ENCODE data around the gene TRAF3. TPM values are rescaled to one million over a fixed set of nuclear protein-coding genes. Genes with fewer than 3 reads are reported as not detected.

Gene TRAF3
- polyA plus RNA-seq, 1 of the 3 experiments (the other 2 are of a cell fraction): 17.9 TPM

DNA sequence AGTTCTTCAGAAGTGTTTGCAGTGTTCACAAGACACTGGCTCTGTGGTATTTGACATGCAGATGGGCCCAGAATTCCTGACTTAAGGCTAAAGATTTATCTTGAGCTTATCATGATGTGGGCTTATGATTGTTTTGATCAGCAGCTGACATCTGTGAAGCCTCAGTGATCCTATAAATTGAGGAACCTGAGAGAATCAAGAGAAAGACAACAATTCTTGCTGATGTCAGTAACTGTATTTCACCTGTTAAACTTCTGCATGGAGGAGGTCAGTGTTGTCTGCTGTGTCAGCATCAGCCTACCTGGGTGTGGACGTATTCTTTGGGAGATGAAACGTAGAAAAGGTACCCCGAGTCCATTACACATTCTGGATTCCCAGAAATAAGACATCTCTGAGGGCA, 33.3 kb downstream of the TRAF3 start:
- Histone ChIP-seq H3K4me2 (no peak overlapping the region), H3K4me3 (ENCODE audit: low read depth in 2 of 2, low read length in 1 of 2) (no peak overlapping the region), H3K9me2 (no peaks in the 10 kb centered on the region), H4K20me1 (ENCODE audit: insufficient read depth) (peaks cover 47% of the 10 kb centered on the region), H3K79me2 (ENCODE audit: insufficient read depth) (peaks cover 85% of the 10 kb centered on the region), H3K27ac (ENCODE audit: low read depth in 2 of 2, low read length in 1 of 2) (no peak overlapping the region), H3K9ac (no peak overlapping the region), H3F3A (replicated peaks; ENCODE audit: insufficient read depth) (no peaks in the 10 kb centered on the region), H2AFZ (ENCODE audit: low read depth) (no peak overlapping the region), H3K36me3 (replicated peaks in 1 of 2; ENCODE audit: control insufficient read depth in 1 of 2, insufficient read depth in 2 of 2, low read length in 1 of 2) (no peaks in the 10 kb centered on the region), H3K4me1 (ENCODE audit: control insufficient read depth in 1 of 2, insufficient read depth in 2 of 2, low read depth in 1 of 2, low read length in 1 of 2) (no peaks in the 10 kb centered on the region), H3K27me3 (ENCODE audit: insufficient read depth) (no peaks in the 10 kb centered on the region), H3K9me3 (no peaks in the 10 kb centered on the region)
- DNase-seq: no peak
- ChIA-PET CTCF (no interaction called here), POLR2A (no interaction called here)
- TF ChIP-seq YY1 (IDR thresholded peaks at IDR 0.05; ENCODE audit: low read depth) (no peak), EZH2phosphoT487 (IDR thresholded peaks at IDR 0.05; ENCODE audit: borderline replicate concordance, low read depth) (no peak), EP300 (IDR thresholded peaks at IDR 0.05; ENCODE audit: borderline replicate concordance in 1 of 2, low read depth in 1 of 2, low read length in 1 of 2) (no peak), TCF12 (IDR thresholded peaks at IDR 0.05) (no peak), RCOR1 (IDR thresholded peaks at IDR 0.05; ENCODE audit: low read length) (no peak), RXRA (IDR thresholded peaks at IDR 0.05; ENCODE audit: borderline replicate concordance, low read depth) (no peak)
- TF ChIP-seq, protein P1, sequence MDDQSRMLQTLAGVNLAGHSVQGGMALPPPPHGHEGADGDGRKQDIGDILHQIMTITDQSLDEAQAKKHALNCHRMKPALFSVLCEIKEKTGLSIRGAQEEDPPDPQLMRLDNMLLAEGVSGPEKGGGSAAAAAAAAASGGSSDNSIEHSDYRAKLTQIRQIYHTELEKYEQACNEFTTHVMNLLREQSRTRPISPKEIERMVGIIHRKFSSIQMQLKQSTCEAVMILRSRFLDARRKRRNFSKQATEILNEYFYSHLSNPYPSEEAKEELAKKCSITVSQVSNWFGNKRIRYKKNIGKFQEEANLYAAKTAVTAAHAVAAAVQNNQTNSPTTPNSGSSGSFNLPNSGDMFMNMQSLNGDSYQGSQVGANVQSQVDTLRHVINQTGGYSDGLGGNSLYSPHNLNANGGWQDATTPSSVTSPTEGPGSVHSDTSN (IDR thresholded peaks at IDR 0.05): no peak
- TF ChIP-seq, protein P2, sequence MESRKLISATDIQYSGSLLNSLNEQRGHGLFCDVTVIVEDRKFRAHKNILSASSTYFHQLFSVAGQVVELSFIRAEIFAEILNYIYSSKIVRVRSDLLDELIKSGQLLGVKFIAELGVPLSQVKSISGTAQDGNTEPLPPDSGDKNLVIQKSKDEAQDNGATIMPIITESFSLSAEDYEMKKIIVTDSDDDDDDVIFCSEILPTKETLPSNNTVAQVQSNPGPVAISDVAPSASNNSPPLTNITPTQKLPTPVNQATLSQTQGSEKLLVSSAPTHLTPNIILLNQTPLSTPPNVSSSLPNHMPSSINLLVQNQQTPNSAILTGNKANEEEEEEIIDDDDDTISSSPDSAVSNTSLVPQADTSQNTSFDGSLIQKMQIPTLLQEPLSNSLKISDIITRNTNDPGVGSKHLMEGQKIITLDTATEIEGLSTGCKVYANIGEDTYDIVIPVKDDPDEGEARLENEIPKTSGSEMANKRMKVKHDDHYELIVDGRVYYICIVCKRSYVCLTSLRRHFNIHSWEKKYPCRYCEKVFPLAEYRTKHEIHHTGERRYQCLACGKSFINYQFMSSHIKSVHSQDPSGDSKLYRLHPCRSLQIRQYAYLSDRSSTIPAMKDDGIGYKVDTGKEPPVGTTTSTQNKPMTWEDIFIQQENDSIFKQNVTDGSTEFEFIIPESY (IDR thresholded peaks at IDR 0.05; ENCODE audit: borderline replicate concordance, low read depth): no peak
- 98% methylated on average over 3 of the region's 3 CpGs for WGBS (ENCODE audit: low lambda C conversion rate)

DNA sequence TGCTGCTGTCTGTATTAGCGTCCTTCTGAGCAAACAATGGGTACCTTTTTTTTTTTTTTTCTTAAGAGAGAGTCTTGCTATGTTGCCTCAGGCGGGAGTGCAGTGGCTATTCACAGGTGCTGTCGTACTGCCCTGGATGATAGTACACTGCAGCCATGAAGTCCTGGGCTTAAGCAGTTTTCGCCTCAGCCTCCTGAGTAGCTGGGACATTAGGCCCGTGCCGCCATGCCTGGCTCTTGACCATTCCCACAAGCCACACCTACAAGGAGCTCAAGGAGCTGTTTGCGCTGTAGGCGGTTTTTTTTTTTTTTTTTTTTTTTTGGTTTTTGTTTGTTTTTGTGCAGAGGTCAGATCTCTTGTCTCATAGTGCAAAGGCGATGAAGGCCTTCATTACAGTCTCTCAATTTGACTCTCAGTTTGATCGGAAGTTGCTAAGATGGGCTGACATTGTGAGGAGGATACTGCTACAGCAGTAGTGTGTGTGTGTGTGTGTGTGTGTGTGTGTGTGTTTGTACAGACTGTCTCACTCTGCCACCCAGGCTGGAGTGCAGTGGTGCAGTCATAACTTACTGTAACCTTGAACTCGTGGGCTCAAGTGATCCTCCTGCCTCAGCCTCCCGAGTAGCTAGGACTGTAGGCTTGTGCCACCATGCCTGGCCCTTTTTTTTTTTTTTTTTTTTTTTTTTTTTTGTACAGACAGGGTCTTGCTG, 34.2 kb downstream of the TRAF3 start:
- WGBS (ENCODE audit: low lambda C conversion rate): 89% methylated on average over 12 of the region's 12 CpGs
- Histone ChIP-seq H2AFZ (ENCODE audit: low read depth) (no peak overlapping the region), H3K4me2 (no peak overlapping the region), H3F3A (replicated peaks; ENCODE audit: insufficient read depth) (no peaks in the 10 kb centered on the region), H3K36me3 (replicated peaks in 1 of 2; ENCODE audit: control insufficient read depth in 1 of 2, insufficient read depth in 2 of 2, low read length in 1 of 2) (no peaks in the 10 kb centered on the region), H3K4me3 (ENCODE audit: low read depth in 2 of 2, low read length in 1 of 2) (no peak overlapping the region), H3K9ac (no peak overlapping the region), H3K9me2 (no peaks in the 10 kb centered on the region), H3K9me3 (no peaks in the 10 kb centered on the region), H3K79me2 (ENCODE audit: insufficient read depth) (peaks cover 85% of the 10 kb centered on the region), H3K27me3 (ENCODE audit: insufficient read depth) (no peaks in the 10 kb centered on the region), H3K27ac (ENCODE audit: low read depth in 2 of 2, low read length in 1 of 2) (no peak overlapping the region), H3K4me1 (ENCODE audit: control insufficient read depth in 1 of 2, insufficient read depth in 2 of 2, low read depth in 1 of 2, low read length in 1 of 2) (no peaks in the 10 kb centered on the region), H4K20me1 (ENCODE audit: insufficient read depth) (peaks cover 38% of the 10 kb centered on the region; the same call in 1 of the 2 replicates)
- CTCF ChIA-PET: no interaction called here
- POLR2A ChIA-PET: no interaction called here
- TF ChIP-seq RCOR1 (IDR thresholded peaks at IDR 0.05; ENCODE audit: low read length): no peak
- no peak for TF ChIP-seq TEAD4 (IDR thresholded peaks at IDR 0.05; ENCODE audit: borderline replicate concordance, insufficient read depth)
- TF ChIP-seq NFIC (IDR thresholded peaks at IDR 0.05; ENCODE audit: borderline replicate concordance): no peak
- no peak for TF ChIP-seq JUND (IDR thresholded peaks at IDR 0.05)
- TF ChIP-seq RFX5 (IDR thresholded peaks at IDR 0.05; ENCODE audit: low read length): no peak
- no peak for TF ChIP-seq NRF1 (IDR thresholded peaks at IDR 0.05; ENCODE audit: low read depth, low read length)
- TF ChIP-seq POLR2AphosphoS5 (IDR thresholded peaks at IDR 0.05; ENCODE audit: low read depth, low read length): no peak
- TF ChIP-seq GABPA (IDR thresholded peaks at IDR 0.05; ENCODE audit: low read depth): no peak
- TF ChIP-seq, protein P2 (IDR thresholded peaks at IDR 0.05; ENCODE audit: borderline replicate concordance, low read depth): no peak
- TF ChIP-seq, protein P3, sequence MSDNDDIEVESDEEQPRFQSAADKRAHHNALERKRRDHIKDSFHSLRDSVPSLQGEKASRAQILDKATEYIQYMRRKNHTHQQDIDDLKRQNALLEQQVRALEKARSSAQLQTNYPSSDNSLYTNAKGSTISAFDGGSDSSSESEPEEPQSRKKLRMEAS (IDR thresholded peaks at IDR 0.05; ENCODE audit: low read depth): no peak
- TF ChIP-seq SMC3 (IDR thresholded peaks at IDR 0.05; ENCODE audit: low read depth, low read length): no peak
- no peak for TF ChIP-seq TCF12 (IDR thresholded peaks at IDR 0.05)
- TF ChIP-seq, protein P4, sequence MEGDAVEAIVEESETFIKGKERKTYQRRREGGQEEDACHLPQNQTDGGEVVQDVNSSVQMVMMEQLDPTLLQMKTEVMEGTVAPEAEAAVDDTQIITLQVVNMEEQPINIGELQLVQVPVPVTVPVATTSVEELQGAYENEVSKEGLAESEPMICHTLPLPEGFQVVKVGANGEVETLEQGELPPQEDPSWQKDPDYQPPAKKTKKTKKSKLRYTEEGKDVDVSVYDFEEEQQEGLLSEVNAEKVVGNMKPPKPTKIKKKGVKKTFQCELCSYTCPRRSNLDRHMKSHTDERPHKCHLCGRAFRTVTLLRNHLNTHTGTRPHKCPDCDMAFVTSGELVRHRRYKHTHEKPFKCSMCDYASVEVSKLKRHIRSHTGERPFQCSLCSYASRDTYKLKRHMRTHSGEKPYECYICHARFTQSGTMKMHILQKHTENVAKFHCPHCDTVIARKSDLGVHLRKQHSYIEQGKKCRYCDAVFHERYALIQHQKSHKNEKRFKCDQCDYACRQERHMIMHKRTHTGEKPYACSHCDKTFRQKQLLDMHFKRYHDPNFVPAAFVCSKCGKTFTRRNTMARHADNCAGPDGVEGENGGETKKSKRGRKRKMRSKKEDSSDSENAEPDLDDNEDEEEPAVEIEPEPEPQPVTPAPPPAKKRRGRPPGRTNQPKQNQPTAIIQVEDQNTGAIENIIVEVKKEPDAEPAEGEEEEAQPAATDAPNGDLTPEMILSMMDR (IDR thresholded peaks at IDR 0.05): no peak
- no peak for TF ChIP-seq SIN3A (IDR thresholded peaks at IDR 0.05; ENCODE audit: borderline replicate concordance, low read depth, low read length)
- no peak for TF ChIP-seq RXRA (IDR thresholded peaks at IDR 0.05; ENCODE audit: borderline replicate concordance, low read depth)
- DNase-seq: no peak

Data from SK-N-SH (cell line).